22Rv1 (cell line): ENCODE measurements around the gene DNAJC25.

ENCODE experiments used
- H3K27ac ChIP-seq: fragments of 450-650 bp; 2 replicates; pipeline ENCODE4 v1.5.1; 2017
- ZFX ChIP-seq: fragments of 450-650 bp; IDR thresholded peaks from 2 replicates; pipeline ENCODE4 v1.6.1; 2017; ENCODE audit warnings: antibody characterized with exemption, borderline replicate concordance
- TF ChIP-seq, protein P1 (sequence below): fragments of 450-650 bp; IDR thresholded peaks from 2 replicates; pipeline ENCODE4 v1.5.1; 2017; ENCODE audit warnings: mild to moderate bottlenecking

Gene DNAJC25

DNA sequence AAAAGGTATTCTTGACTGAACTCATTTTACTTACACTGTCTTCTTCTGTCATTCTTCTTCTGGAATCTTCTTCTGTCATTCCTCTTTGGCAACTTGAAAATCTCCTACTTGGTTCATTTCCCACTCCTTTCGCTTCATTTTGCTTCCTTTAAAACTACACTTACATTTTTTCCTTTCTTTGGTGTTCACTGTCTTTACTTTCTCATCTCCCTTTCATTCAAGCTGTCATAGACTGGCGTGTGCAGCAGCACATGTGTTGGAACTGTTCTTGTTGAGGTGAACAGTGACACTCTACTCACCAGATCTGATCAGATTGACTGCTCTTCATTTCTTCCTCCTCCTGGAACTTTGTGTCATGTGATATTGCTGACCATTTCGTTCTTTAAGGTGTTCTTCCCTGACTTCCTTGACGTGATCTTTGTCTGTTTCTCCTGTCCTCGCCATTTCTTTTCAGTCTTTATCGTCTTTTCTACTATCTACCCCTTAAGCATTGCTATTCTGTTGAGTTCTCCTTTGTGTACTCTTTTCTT is 6.4 kb downstream of the DNAJC25 start:
- H3K27ac ChIP-seq: no peak overlapping the region
- TF ChIP-seq ZFX: no peak
- TF ChIP-seq, protein P1, sequence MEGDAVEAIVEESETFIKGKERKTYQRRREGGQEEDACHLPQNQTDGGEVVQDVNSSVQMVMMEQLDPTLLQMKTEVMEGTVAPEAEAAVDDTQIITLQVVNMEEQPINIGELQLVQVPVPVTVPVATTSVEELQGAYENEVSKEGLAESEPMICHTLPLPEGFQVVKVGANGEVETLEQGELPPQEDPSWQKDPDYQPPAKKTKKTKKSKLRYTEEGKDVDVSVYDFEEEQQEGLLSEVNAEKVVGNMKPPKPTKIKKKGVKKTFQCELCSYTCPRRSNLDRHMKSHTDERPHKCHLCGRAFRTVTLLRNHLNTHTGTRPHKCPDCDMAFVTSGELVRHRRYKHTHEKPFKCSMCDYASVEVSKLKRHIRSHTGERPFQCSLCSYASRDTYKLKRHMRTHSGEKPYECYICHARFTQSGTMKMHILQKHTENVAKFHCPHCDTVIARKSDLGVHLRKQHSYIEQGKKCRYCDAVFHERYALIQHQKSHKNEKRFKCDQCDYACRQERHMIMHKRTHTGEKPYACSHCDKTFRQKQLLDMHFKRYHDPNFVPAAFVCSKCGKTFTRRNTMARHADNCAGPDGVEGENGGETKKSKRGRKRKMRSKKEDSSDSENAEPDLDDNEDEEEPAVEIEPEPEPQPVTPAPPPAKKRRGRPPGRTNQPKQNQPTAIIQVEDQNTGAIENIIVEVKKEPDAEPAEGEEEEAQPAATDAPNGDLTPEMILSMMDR: no peak

DNA sequence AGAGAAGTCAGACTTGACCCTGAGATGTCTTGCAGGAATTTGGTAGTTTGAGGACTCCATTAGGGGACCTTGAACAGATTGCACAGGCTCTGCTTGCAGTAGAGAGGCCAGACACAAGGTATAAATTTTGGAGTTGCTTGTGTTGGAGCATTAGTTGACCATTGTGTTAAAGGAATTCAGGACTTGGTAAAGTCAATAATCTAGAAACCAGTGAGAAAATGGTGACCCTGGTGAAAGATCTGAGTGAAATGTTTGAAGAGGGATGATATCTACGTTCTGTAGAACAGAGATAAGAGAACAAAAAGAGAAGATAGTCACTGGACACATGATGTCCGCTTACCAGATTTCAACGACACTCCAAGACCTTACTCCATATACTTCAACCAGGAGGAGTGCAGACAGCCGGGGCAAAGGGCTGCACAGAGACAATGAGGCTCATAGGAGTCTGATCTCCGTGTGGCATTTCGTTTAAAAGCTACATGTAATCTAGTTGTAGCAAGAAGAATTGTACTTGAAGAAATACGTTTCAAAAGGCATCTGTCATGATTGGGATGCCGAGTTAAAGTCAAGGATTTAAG is 13.2 kb downstream of the DNAJC25 start:
- TF ChIP-seq ZFX: no peak
- TF ChIP-seq, protein P1: no peak
- H3K27ac ChIP-seq: no peak overlapping the region

DNA sequence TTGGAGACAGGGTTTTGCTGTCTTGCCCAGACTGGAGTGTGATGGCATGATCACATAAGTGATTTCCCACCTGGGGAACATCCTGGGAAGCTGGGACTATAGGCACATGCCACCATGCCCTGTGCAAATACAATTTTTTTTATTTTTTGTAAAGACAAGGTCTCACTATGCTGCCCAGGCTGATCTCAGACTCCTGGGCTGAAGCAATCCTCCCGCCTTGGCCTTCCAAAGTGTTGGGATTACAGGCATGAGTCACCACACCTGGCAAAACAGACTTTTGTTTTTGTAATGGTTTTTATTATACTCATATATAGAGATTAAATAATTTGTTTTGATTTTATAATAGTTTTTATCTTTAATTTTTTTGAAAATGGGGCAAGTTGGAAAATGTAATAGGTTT is 14.7 kb downstream of the DNAJC25 start:
- no peak overlapping the region for H3K27ac ChIP-seq
- no peak for TF ChIP-seq ZFX
- TF ChIP-seq, protein P1: no peak

DNA sequence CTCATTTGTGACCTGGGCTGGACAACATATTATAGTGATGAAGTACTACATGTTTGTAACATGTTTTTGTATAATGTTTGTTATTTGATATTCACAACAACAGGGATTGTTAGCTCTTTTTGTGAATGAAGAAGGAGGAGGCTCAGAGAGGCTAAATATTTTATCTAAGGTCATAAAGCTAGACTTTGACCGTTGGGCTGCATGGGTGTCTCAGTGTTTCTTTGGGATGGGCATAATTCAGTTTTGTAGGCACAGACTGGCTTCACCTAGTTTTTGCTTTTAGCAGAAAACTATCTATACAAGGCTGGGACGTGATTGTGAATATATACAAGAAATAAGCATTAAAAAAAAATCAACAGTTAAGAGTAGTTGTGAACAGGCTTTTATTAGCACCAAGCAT is 15.3 kb downstream of the DNAJC25 start:
- no peak overlapping the region for H3K27ac ChIP-seq
- TF ChIP-seq, protein P1: no peak
- no peak for TF ChIP-seq ZFX

DNA sequence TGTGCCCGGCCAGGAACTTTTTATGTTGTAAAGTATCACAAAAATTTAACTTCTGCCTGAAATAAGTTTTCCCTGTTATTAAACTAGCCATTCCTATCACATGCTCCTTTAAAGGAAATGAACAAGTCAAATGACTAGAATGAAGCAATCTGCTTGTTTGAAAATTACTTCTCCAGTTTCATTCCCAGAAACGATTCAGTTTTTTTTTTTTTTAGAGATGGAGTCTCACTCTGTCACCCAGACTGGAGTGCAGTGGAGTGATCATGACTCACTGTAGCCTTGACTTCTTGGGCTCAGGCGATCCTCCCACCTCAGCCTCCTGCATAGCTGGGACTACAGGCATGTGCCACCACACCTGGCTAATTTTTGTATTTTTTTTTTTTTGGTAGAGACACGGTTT is 16.9 kb downstream of the DNAJC25 start:
- TF ChIP-seq, protein P1: no peak
- TF ChIP-seq ZFX: no peak
- H3K27ac ChIP-seq: no peak overlapping the region

DNA sequence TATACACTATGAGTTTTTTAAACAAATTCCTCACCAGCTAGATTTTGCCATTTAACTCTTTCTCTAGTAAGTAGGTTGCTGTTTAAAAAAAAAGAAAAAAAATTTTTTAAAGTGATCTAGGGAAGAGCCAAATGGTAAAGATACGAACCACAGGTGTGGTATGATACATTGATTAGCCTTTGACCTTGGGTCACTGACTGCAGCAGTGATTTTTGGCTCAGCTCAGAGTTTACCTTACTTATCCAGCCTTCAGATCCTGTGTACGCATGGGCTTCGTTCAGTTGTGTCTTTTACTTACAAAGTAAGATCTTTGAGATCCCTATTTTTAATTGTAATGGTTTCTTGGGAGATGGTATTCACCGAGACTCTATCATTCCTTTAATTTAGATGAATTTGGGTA is 17.9 kb downstream of the DNAJC25 start:
- no peak overlapping the region for H3K27ac ChIP-seq

DNA sequence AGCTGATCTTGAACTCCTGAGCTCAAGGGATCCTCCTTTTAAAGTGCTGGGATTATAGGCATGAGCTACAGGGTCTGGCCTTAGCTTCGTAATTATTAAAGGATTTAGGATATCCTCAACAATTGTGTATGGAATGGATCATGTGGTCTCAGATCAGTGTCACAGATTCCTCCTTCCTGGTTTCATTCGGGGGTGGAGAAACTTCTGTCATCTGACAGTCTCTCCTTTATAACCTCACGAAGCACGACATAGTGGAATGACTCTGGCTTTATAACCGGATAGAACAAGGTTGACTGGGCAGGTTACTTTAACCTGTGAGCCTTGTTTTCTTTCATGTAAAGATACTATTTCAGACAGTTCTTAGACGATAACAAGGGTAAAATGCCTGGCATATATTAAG is 25.9 kb downstream of the DNAJC25 start:
- TF ChIP-seq, protein P1: no peak
- no peak for TF ChIP-seq ZFX
- no peak overlapping the region for H3K27ac ChIP-seq

More for the DNA sequence above, 17.9 kb downstream of the DNAJC25 start:
- TF ChIP-seq, protein P1: no peak
- TF ChIP-seq ZFX: no peak
